ENCODE measurements around the gene AGPS. TPM values are rescaled to one million over a fixed set of nuclear protein-coding genes. Genes with fewer than 3 reads are reported as not detected.
"Not testable (repeated sequence)": the region's sequence is repeated elsewhere in the genome, so short reads cannot be mapped to it uniquely, and the experiment has no call there.

AGPS gene
- total and polyA plus RNA-seq, 4 experiments from 2014 or later, result 13.8 to 29.7 (median 22.9) TPM

- H3K4me1 Mint-ChIP-seq, result peaks cover 0 to 1% (median 0%) of the 10 kb centered on the region in 4 donors
- no peaks in the 10 kb centered on the region for H3K27me3 Mint-ChIP-seq
- Histone ChIP-seq H3K36me3 (ENCODE audit: insufficient read depth, low read length) (no peaks in the 10 kb centered on the region), H3K4me1 (ENCODE audit: insufficient read depth, low read length) (no peaks in the 10 kb centered on the region), H3K27me3 (ENCODE audit: insufficient read depth, low read length) (no peaks in the 10 kb centered on the region), H3K4me3 (ENCODE audit: low read length in 2 of 2) (no peak overlapping the region), H3K27ac (ENCODE audit: low read depth, low read length) (no peak overlapping the region), H3K9me3 (ENCODE audit: control insufficient read depth in 1 of 2, low read length in 2 of 2) (no peaks in the 10 kb centered on the region)
- CTCF ChIA-PET (ENCODE audit: partially characterized antibody), result no interaction called here
- H3K27ac Mint-ChIP-seq, result no peak overlapping the region
- peaks cover 0 to 8% (median 0%) of the 10 kb centered on the region in 8 donors for H3K9me3 Mint-ChIP-seq
- intact Hi-C loops (cut with micrococcal nuclease), result no loop called here
- POLR2A ChIA-PET (ENCODE audit: partially characterized antibody), result no interaction called here
- H3K4me3 Mint-ChIP-seq, result no peak overlapping the region
- peaks cover 38 to 67% of the 10 kb centered on the region in 2 donors for H3K36me3 Mint-ChIP-seq
- no peak for DNase-seq
These were observed 85.5 kb downstream of the AGPS start for GRCh38 chr2:177478029-177478428.

GRCh38 chr2:177478907-177479306 lies 86.3 kb downstream of the AGPS start:
- CTCF ChIA-PET (ENCODE audit: partially characterized antibody), result no interaction called here
- no peak overlapping the region for H3K4me3 ChIP-seq (ENCODE audit: low read length in 2 of 2)
- no peaks in the 10 kb centered on the region for H3K36me3 ChIP-seq (ENCODE audit: insufficient read depth, low read length)
- H3K9me3 ChIP-seq (ENCODE audit: control insufficient read depth in 1 of 2, low read length in 2 of 2), result no peaks in the 10 kb centered on the region
- Mint-ChIP-seq H3K36me3 (peaks cover 43 to 68% of the 10 kb centered on the region in 2 donors), H3K27ac (no peak overlapping the region), H3K9me3 (peaks cover 0 to 8% (median 0%) of the 10 kb centered on the region in 8 donors), H3K4me3 (no peak overlapping the region), H3K27me3 (no peaks in the 10 kb centered on the region), H3K4me1 (peaks cover 0 to 1% (median 0%) of the 10 kb centered on the region in 4 donors)
- intact Hi-C loops (cut with micrococcal nuclease), result no loop called here
- H3K4me1 ChIP-seq (ENCODE audit: insufficient read depth, low read length), result no peaks in the 10 kb centered on the region
- no peak overlapping the region for H3K27ac ChIP-seq (ENCODE audit: low read depth, low read length)
- DNase-seq, result no peak
- no peaks in the 10 kb centered on the region for H3K27me3 ChIP-seq (ENCODE audit: insufficient read depth, low read length)
- POLR2A ChIA-PET (ENCODE audit: partially characterized antibody), result no interaction called here

- Mint-ChIP-seq H3K4me3 (no peak overlapping the region), H3K27me3 (no peaks in the 10 kb centered on the region), H3K9me3 (peaks cover 0 to 8% (median 0%) of the 10 kb centered on the region in 8 donors), H3K27ac (no peak overlapping the region), H3K4me1 (peaks cover 0 to 2% (median 0%) of the 10 kb centered on the region in 4 donors), H3K36me3 (peaks cover 36 to 54% of the 10 kb centered on the region in 2 donors)
- POLR2A ChIA-PET (ENCODE audit: partially characterized antibody), result no interaction called here
- intact Hi-C loops (cut with micrococcal nuclease), result no loop called here
- Histone ChIP-seq H3K4me1 (ENCODE audit: insufficient read depth, low read length) (no peaks in the 10 kb centered on the region), H3K4me3 (ENCODE audit: low read length in 2 of 2) (no peak overlapping the region), H3K27me3 (ENCODE audit: insufficient read depth, low read length) (no peaks in the 10 kb centered on the region), H3K27ac (ENCODE audit: low read depth, low read length) (no peak overlapping the region), H3K9me3 (ENCODE audit: control insufficient read depth in 1 of 2, low read length in 2 of 2) (no peaks in the 10 kb centered on the region), H3K36me3 (ENCODE audit: insufficient read depth, low read length) (no peaks in the 10 kb centered on the region)
- CTCF ChIA-PET (ENCODE audit: partially characterized antibody), result interaction anchor here (1.2 kb wide), 1 partner anchor 17 kb away, joined by 3 read pairs; no protein-coding TSS in a partner anchor
- DNase-seq, result no peak
These were observed 89.6 kb downstream of the AGPS start for GRCh38 chr2:177482195-177482594.

GRCh38 chr2:177483531-177483930 lies 91.0 kb downstream of the AGPS start:
- CTCF ChIA-PET (ENCODE audit: partially characterized antibody), result interaction anchor here (1.2 kb wide), 1 partner anchor 16 kb away, joined by 3 read pairs; no protein-coding TSS in a partner anchor

GRCh38 chr2:177484180-177484795 lies 91.7 kb downstream of the AGPS start:
- H3K9me3 ChIP-seq (ENCODE audit: control insufficient read depth in 1 of 2, low read length in 2 of 2), result no peaks in the 10 kb centered on the region
- H3K27ac Mint-ChIP-seq, result no peak overlapping the region
- peaks cover 0 to 2% (median 0%) of the 10 kb centered on the region in 4 donors for H3K4me1 Mint-ChIP-seq
- no peaks in the 10 kb centered on the region for H3K4me1 ChIP-seq (ENCODE audit: insufficient read depth, low read length)
- H3K36me3 ChIP-seq (ENCODE audit: insufficient read depth, low read length), result no peaks in the 10 kb centered on the region
- CTCF ChIA-PET (ENCODE audit: partially characterized antibody), result no interaction called here
- no peak for DNase-seq
- POLR2A ChIA-PET (ENCODE audit: partially characterized antibody), result no interaction called here
- H3K9me3 Mint-ChIP-seq, result peaks cover 0 to 4% (median 0%) of the 10 kb centered on the region in 8 donors
- no peaks in the 10 kb centered on the region for H3K27me3 ChIP-seq (ENCODE audit: insufficient read depth, low read length)
- no peak overlapping the region for H3K4me3 Mint-ChIP-seq
- intact Hi-C loops (cut with micrococcal nuclease), result no loop called here
- peaks cover 26 to 34% of the 10 kb centered on the region in 2 donors for H3K36me3 Mint-ChIP-seq
- H3K27me3 Mint-ChIP-seq, result no peaks in the 10 kb centered on the region
- H3K4me3 ChIP-seq (ENCODE audit: low read length in 2 of 2), result no peak overlapping the region
- H3K27ac ChIP-seq (ENCODE audit: low read depth, low read length), result no peak overlapping the region

More at GRCh38 chr2:177483531-177483930, 91.0 kb downstream of the AGPS start:
- Mint-ChIP-seq H3K4me3 (no peak overlapping the region), H3K27ac (peak overlapping the region in 1 of 7 donors; percentile 16), H3K9me3 (peaks cover 0 to 4% (median 0%) of the 10 kb centered on the region in 8 donors), H3K27me3 (no peaks in the 10 kb centered on the region), H3K36me3 (peaks cover 29 to 42% of the 10 kb centered on the region in 2 donors), H3K4me1 (peaks cover 0 to 2% (median 0%) of the 10 kb centered on the region in 4 donors)
- no peaks in the 10 kb centered on the region for H3K36me3 ChIP-seq (ENCODE audit: insufficient read depth, low read length)
- intact Hi-C loops (cut with micrococcal nuclease), result no loop called here
- POLR2A ChIA-PET (ENCODE audit: partially characterized antibody), result no interaction called here
- H3K4me3 ChIP-seq (ENCODE audit: low read length in 2 of 2), result no peak overlapping the region
- no peak overlapping the region for H3K27ac ChIP-seq (ENCODE audit: low read depth, low read length)
- no peaks in the 10 kb centered on the region for H3K27me3 ChIP-seq (ENCODE audit: insufficient read depth, low read length)
- no peaks in the 10 kb centered on the region for H3K9me3 ChIP-seq (ENCODE audit: control insufficient read depth in 1 of 2, low read length in 2 of 2)
- no peaks in the 10 kb centered on the region for H3K4me1 ChIP-seq (ENCODE audit: insufficient read depth, low read length)
- DNase-seq, result no peak

- H3K9me3 Mint-ChIP-seq; H3K36me3 ChIP-seq (ENCODE audit: insufficient read depth, low read length); H3K27ac Mint-ChIP-seq; DNase-seq; H3K4me1 Mint-ChIP-seq; H3K27me3 ChIP-seq (ENCODE audit: insufficient read depth, low read length); POLR2A ChIA-PET (ENCODE audit: partially characterized antibody); H3K27me3 Mint-ChIP-seq; H3K4me3 ChIP-seq (ENCODE audit: low read length in 2 of 2); H3K4me3 Mint-ChIP-seq; H3K4me1 ChIP-seq (ENCODE audit: insufficient read depth, low read length); H3K27ac ChIP-seq (ENCODE audit: low read depth, low read length); H3K9me3 ChIP-seq (ENCODE audit: control insufficient read depth in 1 of 2, low read length in 2 of 2): not testable (repeated sequence)
- peaks cover 20 to 24% of the 10 kb centered on the region in 2 donors for H3K36me3 Mint-ChIP-seq
- intact Hi-C loops (cut with micrococcal nuclease), result loop anchor here (5.0 kb wide), 1 partner anchor 277 kb away; no protein-coding TSS in a partner anchor
- CTCF ChIA-PET (ENCODE audit: partially characterized antibody), result interaction anchor here (0.6 kb wide), 1 partner anchor 337 kb away, joined by 3 read pairs; no protein-coding TSS in a partner anchor
These were observed 93.1 kb downstream of the AGPS start for GRCh38 chr2:177485657-177486056.

GRCh38 chr2:177489719-177490301 lies 97.2 kb downstream of the AGPS start:
- Mint-ChIP-seq H3K27me3 (no peaks in the 10 kb centered on the region), H3K9me3 (no peaks in the 10 kb centered on the region), H3K36me3 (peaks cover 20 to 28% of the 10 kb centered on the region in 2 donors), H3K4me3 (no peak overlapping the region), H3K4me1 (peaks cover 0 to 3% (median 0%) of the 10 kb centered on the region in 4 donors), H3K27ac (no peak overlapping the region)
- ChIA-PET POLR2A (ENCODE audit: partially characterized antibody) (no interaction called here), CTCF (ENCODE audit: partially characterized antibody) (interaction anchor here (1.0 to 1.4 kb wide), 5 partner anchors 16 to 276 kb away, joined by 3 to 4 read pairs (median 3); no protein-coding TSS in a partner anchor)
- no peaks in the 10 kb centered on the region for H3K27me3 ChIP-seq (ENCODE audit: insufficient read depth, low read length)
- intact Hi-C loops (cut with micrococcal nuclease), result loop anchor here (2.0 to 5.0 kb wide), 2 partner anchors 235 to 272 kb away; no protein-coding TSS in a partner anchor
- H3K4me1 ChIP-seq (ENCODE audit: insufficient read depth, low read length), result no peaks in the 10 kb centered on the region
- DNase-seq, result no peak
- H3K36me3 ChIP-seq (ENCODE audit: insufficient read depth, low read length), result peaks cover 7% of the 10 kb centered on the region
- no peak overlapping the region for H3K27ac ChIP-seq (ENCODE audit: low read depth, low read length)
- no peaks in the 10 kb centered on the region for H3K9me3 ChIP-seq (ENCODE audit: control insufficient read depth in 1 of 2, low read length in 2 of 2)
- H3K4me3 ChIP-seq (ENCODE audit: low read length in 2 of 2), result no peak overlapping the region

All from CD4-positive, alpha-beta memory T cell (primary cell).